Endothelial cell of umbilical vein (primary cell): Measurements from ENCODE around the gene SULT1A3. TPM values are rescaled to one million over a fixed set of nuclear protein-coding genes. Genes with fewer than 3 reads are reported as not detected.

ENCODE experiments used
- BruUV-seq: library from RNA; stranded (reverse); fragments of 400-500 nt; replicated peaks from 2 replicates; lab custom pipeline; 2021; lab: Mats Ljungman, UMichigan
- CTCF ChIA-PET: fragments of 300-600, 350-600 bp; sonication (Branson Sonifier 250); formaldehyde crosslinking; loops from one replicate; lab custom pipeline; 2021; ENCODE audit warnings: antibody characterized with exemption, inconsistent platforms; lab: Charles Lee
- POLR2A ChIA-PET: fragments of 300-600, 350-600 bp; sonication (Branson Sonifier 250); formaldehyde crosslinking; loops from one replicate; lab custom pipeline; 2021; ENCODE audit warnings: antibody characterized with exemption, inconsistent platforms; lab: Charles Lee
- DNase-seq: peaks from one replicate; pipeline ENCODE4 v3.0.0-alpha.2; 2011; ENCODE audit warnings: low read depth, low spot score
- FAIRE-seq: peaks from 2 replicates; lab custom pipeline; 2011; peaks lifted over from hg19 to GRCh38; lab: Jason Lieb, UNC
- H2AFZ ChIP-seq: 2 replicates; pipeline ENCODE4 v1.6.0; 2012; ENCODE audit warnings: low read depth, low read length, control low read depth, inconsistent platforms
- H3K27ac ChIP-seq: 2 replicates; pipeline ENCODE4 v1.5.1; 2011; ENCODE audit warnings: low read depth, mild to moderate bottlenecking, control low read depth, low read length, moderate library complexity; ENCODE audit not compliant: insufficient read depth
- H3K27me3 ChIP-seq, 2 experiments: 2 replicates each; pipeline versions ENCODE4 v1.6.0 to v1.6.1; 2011; ENCODE audit warnings: low read length in 2 of 2, mixed read lengths in 1 of 2; ENCODE audit not compliant: control insufficient read depth in 2 of 2, insufficient read depth in 2 of 2
- H3K36me3 ChIP-seq, 2 experiments: 2 replicates in 1 of 2; 3 replicates in 1 of 2; pipeline ENCODE4 v1.5.1; 2011; ENCODE audit warnings: low read length in 2 of 2, mild to moderate bottlenecking in 1 of 2, moderate library complexity in 1 of 2; ENCODE audit not compliant: control insufficient read depth in 2 of 2, insufficient read depth in 2 of 2; ENCODE audit errors: extremely low read depth in 1 of 2
- H3K4me1 ChIP-seq: 3 replicates; pipeline ENCODE4 v1.5.1; 2011; ENCODE audit warnings: mild to moderate bottlenecking, low read length; ENCODE audit not compliant: control insufficient read depth, insufficient read depth; ENCODE audit errors: extremely low read depth
- H3K4me2 ChIP-seq: 2 replicates; pipeline ENCODE4 v1.6.1; 2011; ENCODE audit warnings: low read length, control low read depth, mixed read lengths; ENCODE audit not compliant: insufficient read depth
- H3K4me3 ChIP-seq, 3 experiments: fragments of 200-600 bp in 1 of 3; sonication (generic), shearing (Covaris generic) in 1 of 3; replicated peaks in 1 of 3; 2 replicates each; pipeline ENCODE4 v1.5.1; 2011 to 2016; ENCODE audit warnings: control low read depth in 3 of 3, low read length in 3 of 3, mild to moderate bottlenecking in 2 of 3, inconsistent platforms in 1 of 3, low read depth in 1 of 3, moderate library complexity in 1 of 3; ENCODE audit not compliant: insufficient read depth in 1 of 3
- H3K79me2 ChIP-seq: 2 replicates; pipeline ENCODE4 v1.6.0; 2012; ENCODE audit warnings: low read length, inconsistent platforms; ENCODE audit not compliant: control insufficient read depth, insufficient read depth
- H3K9ac ChIP-seq: replicated peaks from 2 replicates; pipeline ENCODE3; 2011; ENCODE audit warnings: low read length, control low read depth; ENCODE audit not compliant: insufficient read depth; ENCODE audit errors: extremely low read depth
- H3K9me1 ChIP-seq: replicated peaks from 3 replicates; pipeline ENCODE4 v1.6.0; 2011; ENCODE audit warnings: mild to moderate bottlenecking, low read length; ENCODE audit not compliant: control insufficient read depth, insufficient read depth; ENCODE audit errors: extremely low read depth
- H3K9me3 ChIP-seq: replicated peaks from 2 replicates; pipeline ENCODE4 v1.5.1; 2012; ENCODE audit warnings: low read length, inconsistent platforms; ENCODE audit not compliant: control insufficient read depth, insufficient read depth
- H4K20me1 ChIP-seq: replicated peaks from 2 replicates; pipeline ENCODE3; 2011; ENCODE audit warnings: mild to moderate bottlenecking, low read length; ENCODE audit not compliant: control insufficient read depth, insufficient read depth; ENCODE audit errors: extremely low read depth
- CTCF ChIP-seq, 2 donors: IDR thresholded peaks; 1 replicate in 1 of 2; 2 replicates in 1 of 2; pipeline ENCODE4 v1.5.1; 2011; ENCODE audit warnings: low read length in 2 of 2, mild to moderate bottlenecking in 2 of 2, moderate library complexity in 2 of 2, control low read depth in 1 of 2, inconsistent platforms in 1 of 2, low read depth in 1 of 2; ENCODE audit not compliant: insufficient read depth in 1 of 2; ENCODE audit errors: extremely low read depth in 1 of 2
- EZH2 ChIP-seq: IDR thresholded peaks from 2 replicates; pipeline ENCODE4 v1.6.1; 2012; ENCODE audit warnings: borderline replicate concordance, low read depth, mild to moderate bottlenecking, moderate library complexity, low read length, inconsistent platforms; ENCODE audit not compliant: severe bottlenecking
- FOS ChIP-seq: IDR thresholded peaks from 2 replicates; pipeline ENCODE4 v1.6.1; 2011; ENCODE audit warnings: mild to moderate bottlenecking, low read length, moderate library complexity, borderline replicate concordance; ENCODE audit not compliant: insufficient read depth
- GATA2 ChIP-seq: IDR thresholded peaks from 2 replicates; pipeline ENCODE4 v1.7.0; 2011; ENCODE audit warnings: low read depth, mild to moderate bottlenecking, moderate library complexity, mixed read lengths, low read length; ENCODE audit not compliant: insufficient read length, insufficient read depth
- JUN ChIP-seq: IDR thresholded peaks from 2 replicates; pipeline ENCODE4 v1.6.1; 2011; ENCODE audit warnings: borderline replicate concordance, low read depth; ENCODE audit not compliant: insufficient read length, insufficient read depth
- MAX ChIP-seq: IDR thresholded peaks from 2 replicates; pipeline ENCODE4 v1.6.1; 2011; ENCODE audit not compliant: insufficient read depth, insufficient read length
- MYC ChIP-seq: IDR thresholded peaks from one replicate; pipeline ENCODE4 v1.6.1; 2011; ENCODE audit warnings: mild to moderate bottlenecking, low read depth, low read length
- POLR2A ChIP-seq: IDR thresholded peaks from 2 replicates; pipeline ENCODE4 v1.6.1; 2012; ENCODE audit warnings: low read depth, mild to moderate bottlenecking, control low read depth, low read length
- POLR2AphosphoS5 ChIP-seq: IDR thresholded peaks from 2 replicates; pipeline ENCODE4 v1.6.1; 2012; ENCODE audit warnings: low read depth, mild to moderate bottlenecking, control low read depth, low read length, moderate library complexity; ENCODE audit not compliant: insufficient read depth
- dilution Hi-C: fragments of 300-500 bp; cut with MboI; formaldehyde crosslinking; loops from one replicate; pipeline ENCODE4 v1.15.0; 2019; ENCODE audit warnings: low sequenced_read_pairs; ENCODE audit not compliant: extremely low pct_ligation_motif_present
- intact Hi-C: fragments of 100-400 bp; cut with micrococcal nuclease; formaldehyde crosslinking; loops from one replicate; pipeline ENCODE4 v1.10.0; 2022
- polyA plus RNA-seq, 4 experiments: library from polyadenylated mRNA; depleted of rRNA in 3 of 4; stranded (reverse) in 3 of 4; unstranded in 1 of 4; fragments of >200 nt; gene quantifications; 2 replicates each; pipeline versions ENCODE4 v1.2.1 to v1.2.3, GENCODE V29; 2011 to 2012; ENCODE audit warnings: missing spikeins in 1 of 4
- total RNA-seq: library from RNA; stranded (reverse); gene quantifications from 2 replicates; pipeline ENCODE4 v1.2.3, GENCODE V29; 2021

SULT1A3 gene
- total and polyA plus RNA-seq, 2 donors (not counting 3 experiments of a cell fraction or from before 2014, with no cell fraction given), result 5.1 to 12.2 TPM

- H3K79me2 ChIP-seq, result no peaks in the 10 kb centered on the region
- BruUV-seq, result no TSS peak
- CTCF ChIA-PET, result no interaction called here
- POLR2A ChIA-PET, result no interaction called here
- H3K4me2 ChIP-seq, result no peak overlapping the region
- no peak overlapping the region for H2AFZ ChIP-seq
- H3K4me3 ChIP-seq, result no peak overlapping the region
- H3K9me3 ChIP-seq, result no peaks in the 10 kb centered on the region
- H3K27ac ChIP-seq, result no peak overlapping the region
- no peaks in the 10 kb centered on the region for H3K36me3 ChIP-seq
- H3K9me1 ChIP-seq, result no peaks in the 10 kb centered on the region
- FAIRE-seq, result no peak
- no peaks in the 10 kb centered on the region for H4K20me1 ChIP-seq
- H3K27me3 ChIP-seq, result no peaks in the 10 kb centered on the region
- TF ChIP-seq FOS, result no peak
- no peak for TF ChIP-seq CTCF (IDR thresholded peaks at IDR 0.05; ENCODE audit: extremely low read depth in 1 of 2, insufficient read depth in 1 of 2, low read depth in 1 of 2, low read length in 2 of 2)
- no peak for TF ChIP-seq GATA2
- no peak for TF ChIP-seq EZH2
- TF ChIP-seq MAX, result no peak
- TF ChIP-seq POLR2AphosphoS5, result no peak
- no peak for TF ChIP-seq POLR2A
- no peak for TF ChIP-seq JUN
- TF ChIP-seq MYC, result no peak
- peaks cover 5% of the 10 kb centered on the region for H3K4me1 ChIP-seq
- dilution Hi-C loops, result no loop called here
- intact Hi-C loops, result no loop called here
- DNase-seq, result no peak
- no peak overlapping the region for H3K9ac ChIP-seq
These were observed 18.3 kb upstream of the SULT1A3 start for GRCh38 chr16:30180741-30181140.
